22Rv1 (cell line): ENCODE results near the gene OLFM1.
"Not testable (repeated sequence)": the region's sequence is repeated elsewhere in the genome, so short reads cannot be mapped to it uniquely, and the experiment has no call there.

Source experiments
- CTCF ChIP-seq: fragments of 450-650 bp; IDR thresholded peaks from 2 replicates; pipeline ENCODE4 v1.5.1; 2017; ENCODE audit warnings: mild to moderate bottlenecking
- ZFX ChIP-seq: fragments of 450-650 bp; IDR thresholded peaks from 2 replicates; pipeline ENCODE4 v1.6.1; 2017; ENCODE audit warnings: antibody characterized with exemption, borderline replicate concordance

- TF ChIP-seq CTCF, ZFX: not testable (repeated sequence)
These were observed 24.1 kb downstream of the OLFM1 start for GRCh38 chr9:135111600-135111999.
